ENCODE data around the gene CD200.

DNA sequence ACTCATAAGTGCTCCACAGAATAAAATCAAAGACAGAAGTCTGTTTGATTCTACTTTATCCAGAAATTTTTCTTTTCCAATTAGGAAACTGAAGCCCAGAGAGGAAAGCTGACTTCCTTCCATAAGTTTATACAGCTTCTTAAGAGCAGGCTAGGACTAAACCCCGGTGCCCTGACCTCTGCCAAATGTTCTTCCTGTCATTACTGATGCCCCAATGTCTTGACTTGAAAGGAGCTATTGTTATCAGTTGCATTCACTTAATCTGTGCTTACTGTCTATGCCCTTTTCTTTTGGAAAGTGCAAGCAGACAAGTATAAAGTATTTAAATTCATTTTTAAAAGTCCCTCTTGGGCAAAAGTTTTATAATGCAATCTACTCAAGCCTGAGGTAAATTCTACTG, 18.1 kb downstream of the CD200 start:
- TF ChIP-seq, protein P1, sequence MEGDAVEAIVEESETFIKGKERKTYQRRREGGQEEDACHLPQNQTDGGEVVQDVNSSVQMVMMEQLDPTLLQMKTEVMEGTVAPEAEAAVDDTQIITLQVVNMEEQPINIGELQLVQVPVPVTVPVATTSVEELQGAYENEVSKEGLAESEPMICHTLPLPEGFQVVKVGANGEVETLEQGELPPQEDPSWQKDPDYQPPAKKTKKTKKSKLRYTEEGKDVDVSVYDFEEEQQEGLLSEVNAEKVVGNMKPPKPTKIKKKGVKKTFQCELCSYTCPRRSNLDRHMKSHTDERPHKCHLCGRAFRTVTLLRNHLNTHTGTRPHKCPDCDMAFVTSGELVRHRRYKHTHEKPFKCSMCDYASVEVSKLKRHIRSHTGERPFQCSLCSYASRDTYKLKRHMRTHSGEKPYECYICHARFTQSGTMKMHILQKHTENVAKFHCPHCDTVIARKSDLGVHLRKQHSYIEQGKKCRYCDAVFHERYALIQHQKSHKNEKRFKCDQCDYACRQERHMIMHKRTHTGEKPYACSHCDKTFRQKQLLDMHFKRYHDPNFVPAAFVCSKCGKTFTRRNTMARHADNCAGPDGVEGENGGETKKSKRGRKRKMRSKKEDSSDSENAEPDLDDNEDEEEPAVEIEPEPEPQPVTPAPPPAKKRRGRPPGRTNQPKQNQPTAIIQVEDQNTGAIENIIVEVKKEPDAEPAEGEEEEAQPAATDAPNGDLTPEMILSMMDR (IDR thresholded peaks at IDR 0.05) = no peak
- no peak for TF ChIP-seq POLR2A (IDR thresholded peaks at IDR 0.05)

All from heart left ventricle (tissue), 13 donors.